ENCODE measurements around the gene CD160.
"Not testable (repeated sequence)": the region's sequence is repeated elsewhere in the genome, so short reads cannot be mapped to it uniquely, and the experiment has no call there.

CD160 gene, protein sequence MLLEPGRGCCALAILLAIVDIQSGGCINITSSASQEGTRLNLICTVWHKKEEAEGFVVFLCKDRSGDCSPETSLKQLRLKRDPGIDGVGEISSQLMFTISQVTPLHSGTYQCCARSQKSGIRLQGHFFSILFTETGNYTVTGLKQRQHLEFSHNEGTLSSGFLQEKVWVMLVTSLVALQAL

DNA sequence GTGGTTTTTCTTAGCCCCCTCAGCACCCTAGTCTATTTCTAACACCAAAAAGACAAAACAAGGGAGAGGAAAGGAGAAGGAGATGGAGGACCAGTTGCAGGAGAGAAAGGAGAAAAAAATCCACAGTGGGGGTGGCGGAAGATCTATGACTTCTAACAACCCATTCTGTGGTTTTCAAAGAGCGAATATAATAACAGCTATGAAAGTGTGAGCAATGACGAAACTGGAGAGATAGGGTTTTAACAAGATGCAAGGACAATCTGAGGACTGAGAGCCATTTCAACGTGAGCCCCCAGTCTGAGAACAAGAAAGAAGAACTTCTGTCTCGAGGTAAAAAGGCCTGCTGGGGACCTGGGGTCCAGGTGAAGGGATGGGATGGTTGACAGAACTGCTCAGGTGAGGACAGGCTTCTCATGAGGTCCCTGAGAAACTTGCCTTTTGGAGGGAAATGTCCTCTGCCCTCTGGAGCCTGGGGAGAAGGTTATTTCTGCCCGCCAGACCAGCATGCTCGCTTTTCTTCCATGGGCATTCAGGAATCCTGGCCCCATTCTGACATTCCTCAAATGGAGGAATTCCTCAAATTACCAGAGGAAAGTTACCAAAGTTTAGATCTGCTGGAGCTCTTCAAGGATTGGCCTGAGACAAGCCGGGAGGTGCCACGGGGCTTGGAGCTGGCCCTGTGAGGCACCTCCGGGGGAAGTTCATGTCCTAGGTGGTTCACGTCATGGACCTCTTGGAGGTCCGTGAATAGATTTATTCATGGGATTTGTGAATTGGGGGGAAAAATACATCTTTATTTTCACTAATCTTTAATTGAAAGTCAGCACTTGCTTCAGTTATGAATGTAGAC is at the start of gene CD160:
TSS of gene CD160 (plus strand) at position 270 of the 850 bp plus-strand sequence. CDS start 8,829 bp downstream, outside the sequence.
- DNase-seq = no peak

DNA sequence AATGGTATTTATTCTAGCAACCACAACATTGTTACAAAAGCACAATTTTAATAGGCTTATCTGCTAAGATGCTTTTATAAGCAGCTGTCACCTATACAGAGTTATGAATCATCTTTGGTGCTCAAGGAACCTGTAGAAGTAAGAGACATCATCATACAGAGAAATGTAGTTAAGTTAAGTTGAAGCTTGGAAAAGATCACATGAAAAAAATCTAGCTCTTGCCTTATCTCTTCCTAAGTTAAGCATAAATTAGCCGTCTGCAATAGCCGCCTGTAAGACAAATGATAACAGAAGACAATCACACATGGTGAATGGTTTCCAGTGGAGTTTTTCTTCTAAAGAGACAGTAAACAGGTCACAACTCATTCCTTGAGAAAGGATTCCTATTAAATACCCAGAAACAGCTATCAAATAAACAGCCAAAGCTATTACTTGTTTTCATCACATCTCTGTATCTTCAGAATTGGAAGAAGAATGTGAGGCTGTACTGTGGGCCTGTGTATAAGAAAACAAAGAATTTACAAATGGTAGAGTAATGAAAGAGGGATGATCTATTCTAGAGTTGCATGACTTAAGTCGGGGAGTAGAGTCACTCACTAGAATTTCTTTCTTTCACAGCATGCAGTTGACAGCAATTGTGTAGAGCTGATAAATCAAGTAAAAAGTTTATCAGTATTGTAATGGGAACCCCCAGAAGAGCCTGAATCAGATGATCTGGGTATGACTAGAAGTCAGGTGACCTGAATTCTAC is 48.1 kb upstream of the CD160 start:
- DNase-seq = not testable (repeated sequence)

DNA sequence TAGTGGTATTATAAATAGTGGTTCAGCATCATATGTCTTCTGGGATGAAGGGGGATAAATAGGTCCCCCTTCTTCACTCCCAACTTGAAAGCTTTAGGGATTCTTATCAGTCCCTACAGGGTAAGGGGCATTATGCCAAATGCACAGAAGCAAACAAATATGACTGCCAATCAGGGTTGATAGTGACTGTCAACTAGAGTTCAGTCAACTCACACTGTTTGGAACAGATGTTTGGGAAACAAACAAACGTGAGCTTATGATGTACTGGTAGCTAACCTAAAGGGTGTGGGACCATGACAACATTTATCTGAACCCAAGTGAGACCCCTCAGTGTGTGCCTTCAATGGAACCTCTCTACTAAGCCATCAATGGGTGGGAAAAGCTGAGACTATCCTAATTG is 46.1 kb upstream of the CD160 start:
- not testable (repeated sequence) for DNase-seq

DNA sequence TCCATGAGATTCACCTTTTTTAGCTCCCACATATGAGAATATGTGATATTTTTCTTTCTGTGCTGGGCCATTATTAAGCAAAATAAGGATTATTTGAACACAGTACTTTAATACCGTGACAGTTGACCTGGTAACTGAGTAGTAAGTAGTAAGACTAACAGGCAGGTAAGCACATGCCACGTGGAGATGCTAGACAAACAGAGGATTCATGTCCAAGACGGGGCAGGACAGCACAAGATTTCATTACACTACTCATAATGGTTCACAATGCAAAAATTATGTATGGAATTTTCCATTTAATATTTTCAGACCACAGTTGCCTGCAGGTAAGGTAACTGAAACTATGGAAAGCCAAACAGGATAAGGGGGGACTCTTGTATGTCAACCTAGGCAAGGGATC is 34.4 kb upstream of the CD160 start:
- DNase-seq = not testable (repeated sequence)

DNA sequence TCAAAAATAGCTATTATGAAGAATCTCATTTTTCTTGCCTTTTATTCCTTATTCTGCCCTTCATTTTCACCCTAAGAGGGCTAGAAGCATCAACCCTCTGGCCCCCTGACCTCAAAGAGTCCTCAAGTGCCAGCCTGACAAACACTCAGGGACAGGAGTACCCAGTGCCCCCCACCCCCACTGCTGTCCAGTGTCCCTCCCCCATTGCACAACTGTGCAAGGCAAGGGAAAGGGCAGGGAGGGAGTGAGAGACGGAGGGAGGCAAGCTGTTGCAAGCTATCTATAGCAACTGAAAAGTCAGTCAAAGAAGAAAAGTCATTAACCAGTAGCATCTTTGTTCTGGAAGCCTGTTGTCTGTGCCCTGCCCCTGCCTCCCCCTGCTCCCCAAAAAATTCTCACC is 33.2 kb upstream of the CD160 start:
- DNase-seq = not testable (repeated sequence)

DNA sequence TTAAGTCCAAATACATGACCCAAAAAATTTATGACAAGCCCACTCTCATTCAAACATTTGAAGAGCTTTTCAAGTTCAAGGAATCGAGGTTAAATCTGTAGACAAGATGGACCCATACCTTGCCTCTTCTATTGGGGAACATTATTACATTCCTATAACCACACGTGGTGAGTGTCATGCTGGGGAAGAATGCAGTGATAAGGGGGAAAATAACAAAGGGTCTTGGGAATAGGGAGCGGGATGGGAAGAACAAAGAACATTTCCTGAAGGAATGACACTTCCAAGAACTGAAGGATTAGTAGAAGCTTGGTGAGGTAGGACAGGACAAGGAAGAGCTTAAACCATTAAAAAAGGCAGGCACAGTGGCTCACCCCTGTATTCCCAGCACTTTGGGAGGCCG is 31.0 kb upstream of the CD160 start:
- DNase-seq = no peak

DNA sequence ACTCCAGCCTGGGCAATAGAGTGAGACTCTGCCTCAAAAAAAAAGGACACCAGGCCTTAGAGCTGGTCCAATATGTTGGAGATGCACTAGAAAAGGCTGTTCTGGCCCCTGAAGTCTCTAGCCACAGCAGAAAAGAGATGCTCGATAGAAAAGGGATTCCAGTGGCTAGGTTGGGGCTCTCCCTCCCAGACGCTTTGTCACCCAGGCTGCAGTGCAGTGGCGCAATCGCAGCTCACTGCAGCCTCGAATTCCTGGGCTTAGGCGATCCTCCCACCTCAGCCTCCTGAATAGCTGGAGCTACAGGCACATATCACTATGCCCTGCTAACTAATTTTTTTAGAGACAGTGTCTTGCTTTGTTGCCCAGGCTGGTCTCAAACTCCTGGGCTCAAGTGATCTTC is 30.4 kb upstream of the CD160 start:
- DNase-seq = no peak

DNA sequence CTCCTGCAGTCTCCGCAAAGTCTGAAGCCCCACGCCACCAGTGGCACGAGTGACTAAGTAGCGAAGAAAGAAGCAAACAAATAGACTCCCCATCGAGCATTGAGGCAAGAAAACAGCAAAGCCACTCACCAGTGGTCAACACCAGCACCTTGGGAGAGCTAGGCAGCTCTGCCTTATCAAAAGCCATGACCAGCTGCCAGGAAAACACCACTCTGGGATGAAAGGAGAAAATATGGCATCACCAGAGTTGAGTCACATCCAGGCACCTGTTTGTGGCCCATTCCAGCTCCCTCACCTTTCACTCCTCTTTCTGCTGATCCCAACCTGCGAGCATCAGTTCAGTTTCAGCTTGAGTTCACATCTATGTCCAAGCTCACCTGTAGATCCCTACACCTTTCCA is 29.4 kb upstream of the CD160 start:
- no peak for DNase-seq

DNA sequence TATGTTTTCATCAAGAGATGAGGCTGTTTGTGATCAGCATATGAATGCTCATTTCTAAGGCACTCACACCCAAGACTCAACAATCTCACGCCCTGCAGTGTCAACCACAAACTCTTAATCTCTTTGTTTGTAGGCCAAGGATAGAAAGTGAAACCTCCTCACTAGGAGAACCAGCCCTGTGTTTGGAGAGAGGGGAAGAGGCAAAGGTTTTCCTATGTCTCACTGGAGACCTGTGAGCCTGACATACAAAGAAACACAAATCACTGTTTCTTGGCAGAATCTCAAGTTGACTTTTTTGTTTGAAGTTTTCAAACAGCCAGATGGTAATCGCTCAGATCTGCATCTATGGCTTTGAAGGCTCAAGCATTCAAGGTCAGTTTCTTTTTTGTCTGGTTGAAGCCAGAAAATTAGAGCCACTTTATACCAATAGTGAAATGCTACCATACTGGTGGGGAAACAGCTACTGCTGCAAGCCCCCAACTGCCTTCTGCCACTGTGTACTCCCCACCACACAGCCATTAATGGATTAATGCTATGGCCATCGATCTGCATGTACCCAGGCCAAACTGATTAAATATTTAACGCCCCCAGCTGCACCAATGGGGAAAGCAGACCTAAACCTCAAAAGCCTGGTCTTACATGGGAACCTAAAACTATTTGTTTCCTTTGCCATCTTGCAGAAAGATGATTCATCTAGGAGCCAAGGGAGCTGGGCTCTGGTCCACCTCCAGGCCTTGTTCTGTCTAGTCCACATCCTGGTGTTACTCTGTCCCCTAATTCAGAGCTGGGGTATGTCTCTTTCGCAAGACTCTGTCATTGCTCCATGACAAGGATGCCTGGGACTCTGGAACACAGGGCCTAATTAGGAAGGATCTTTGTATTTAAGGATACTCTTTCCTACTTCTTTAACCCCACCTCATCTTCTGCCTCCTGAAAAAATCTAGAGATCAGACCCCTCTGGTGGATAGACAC is 28.4 kb upstream of the CD160 start:
- peak; percentile 47 for DNase-seq

DNA sequence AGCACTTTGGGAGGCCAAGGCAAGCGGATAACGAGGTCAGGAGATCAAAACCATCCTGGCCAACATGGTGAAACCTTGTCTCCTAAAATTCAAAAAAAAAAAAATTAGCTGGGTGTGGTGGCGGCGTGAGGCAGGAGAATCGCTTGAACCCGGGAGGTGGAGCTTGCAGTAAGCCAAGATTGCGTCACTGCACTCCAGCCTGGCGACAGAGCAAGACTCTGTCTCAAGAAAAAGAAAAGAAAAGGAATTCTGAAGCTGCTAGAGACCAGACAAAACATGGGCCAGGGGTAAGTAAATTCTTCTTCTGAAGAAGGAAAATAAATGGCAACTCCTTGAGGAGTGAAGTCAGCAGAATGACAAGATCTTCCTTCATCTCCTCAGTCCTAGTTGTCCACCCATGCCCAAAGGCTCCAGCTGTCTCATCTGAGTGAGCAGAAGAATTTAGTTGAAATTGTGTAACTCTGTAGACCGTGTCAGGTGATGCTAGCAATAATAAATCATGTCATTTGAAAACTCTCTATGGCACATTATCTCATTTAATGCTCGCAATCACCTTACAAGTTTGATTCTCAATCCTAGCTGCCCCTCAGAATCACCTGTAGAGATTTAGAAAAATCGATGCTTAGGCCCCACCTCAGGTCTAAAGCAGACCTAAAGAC is 26.4 kb upstream of the CD160 start:
- DNase-seq = no peak

DNA sequence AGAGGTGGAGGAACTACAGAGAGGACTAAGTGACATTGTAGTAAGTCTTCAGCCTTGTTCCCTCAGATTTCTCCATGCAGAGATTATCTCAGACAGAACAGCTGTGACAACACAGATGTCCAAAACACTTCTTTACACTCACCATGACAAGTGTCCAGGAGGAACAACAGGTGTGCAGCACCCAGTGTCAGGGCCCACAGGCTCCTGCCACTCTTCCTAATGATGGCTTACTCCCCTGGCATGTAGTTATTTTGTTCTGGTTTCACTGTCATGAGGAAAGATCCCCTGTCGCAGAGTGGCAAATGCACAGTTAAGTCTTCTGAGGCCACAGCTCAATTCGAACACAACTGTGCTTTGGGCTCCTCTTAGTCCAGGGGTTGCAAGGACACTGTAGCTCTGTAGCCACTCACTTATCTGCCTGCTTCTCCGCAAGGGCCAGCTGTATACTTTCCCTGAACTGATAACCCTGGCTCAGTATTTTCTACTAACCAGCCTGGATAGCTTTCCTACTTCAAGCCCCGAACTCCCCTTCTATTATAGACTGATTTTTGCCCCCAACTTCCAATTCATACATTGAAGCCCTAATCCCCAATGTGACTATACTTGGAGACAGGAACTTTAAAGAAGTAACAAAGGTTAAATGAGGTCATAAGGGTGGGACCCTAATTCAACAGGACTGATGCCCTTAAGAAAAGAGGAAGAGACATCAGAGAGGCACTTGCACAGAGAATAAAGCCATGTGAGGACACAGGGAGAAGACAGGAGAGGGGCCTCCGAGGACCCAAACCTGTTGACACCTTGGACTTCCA is 23.3 kb upstream of the CD160 start:
- peak; percentile 46 for DNase-seq

DNA sequence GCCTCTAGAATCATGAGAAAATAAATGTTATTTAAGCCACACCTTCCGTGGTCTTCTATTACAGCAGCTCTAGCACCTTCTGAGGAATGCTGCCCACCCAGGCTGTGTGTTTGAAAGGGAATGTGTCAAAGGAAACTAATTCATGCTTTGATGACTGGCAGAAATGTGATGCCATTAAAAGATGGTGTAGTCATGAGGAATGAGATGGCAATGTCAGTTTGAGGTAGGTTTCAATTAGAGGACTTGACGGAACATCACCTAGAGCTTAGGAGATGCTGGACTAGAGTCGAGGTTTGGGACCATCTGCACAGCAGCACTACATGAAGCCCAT is 22.7 kb upstream of the CD160 start:
- no peak for DNase-seq

DNA sequence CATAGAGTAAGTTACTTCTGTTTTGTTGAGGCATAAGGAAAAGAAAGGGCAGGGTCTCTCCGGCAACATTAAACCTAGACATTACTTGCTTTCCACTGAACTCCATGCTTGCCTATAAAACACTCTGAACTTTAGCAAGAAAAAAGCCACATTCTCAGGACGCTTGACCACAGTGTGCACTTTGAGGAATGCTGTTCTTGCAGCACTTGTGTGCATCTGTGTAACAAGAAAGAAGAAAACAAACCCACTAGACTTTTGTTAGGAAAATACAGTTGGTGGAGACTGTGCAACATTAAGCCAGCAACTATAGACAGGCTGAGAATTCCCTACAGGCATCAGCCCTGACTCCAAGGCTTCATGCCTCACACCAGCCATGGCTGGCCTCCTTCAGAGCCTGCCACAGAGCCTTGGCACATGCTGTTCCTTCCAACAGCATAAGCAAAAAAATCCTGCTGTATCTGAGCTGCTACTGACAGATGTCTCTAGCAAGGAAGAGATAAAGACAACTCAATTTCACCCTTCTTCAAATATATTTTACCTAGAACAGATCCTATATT is 17.9 kb upstream of the CD160 start:
- DNase-seq = no peak

DNA sequence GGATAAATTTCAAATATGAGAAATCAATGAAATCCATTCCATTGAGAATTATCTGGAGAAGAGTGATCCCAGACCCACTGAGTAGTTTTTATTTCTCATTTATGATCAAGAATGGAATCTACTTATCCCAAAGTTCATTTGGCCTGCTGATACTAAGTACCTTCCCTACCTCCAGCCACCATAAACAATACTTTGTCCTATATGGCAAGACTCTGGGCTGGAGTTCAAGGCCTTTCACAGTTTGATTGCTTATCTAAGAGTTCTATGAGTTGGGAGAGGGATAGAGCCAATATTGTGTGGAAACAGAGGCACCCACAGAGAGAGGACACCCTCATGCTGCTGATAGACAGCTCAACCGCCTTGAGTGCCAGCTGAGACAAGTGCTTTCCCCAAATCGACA is 17.2 kb upstream of the CD160 start:
- no peak for DNase-seq

DNA sequence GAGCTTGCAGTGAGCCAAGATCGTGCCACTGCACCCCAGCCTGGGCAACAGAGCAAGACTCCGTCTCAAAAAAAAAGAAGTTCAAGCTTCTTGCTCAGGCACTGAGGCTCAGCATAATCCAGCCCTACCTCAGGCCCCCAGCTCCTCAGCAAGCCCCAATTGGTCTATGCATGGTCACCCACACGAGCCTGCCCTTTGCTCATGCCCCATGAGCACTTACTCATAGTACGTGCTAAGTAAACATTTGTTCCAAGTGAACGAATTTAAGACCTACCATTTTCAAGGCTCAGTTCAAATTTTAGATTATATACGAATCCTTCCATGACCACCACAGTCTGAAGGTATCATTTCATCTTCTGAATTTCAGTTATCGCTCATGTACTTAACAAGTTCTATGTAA is 16.5 kb upstream of the CD160 start:
- DNase-seq = no peak

DNA sequence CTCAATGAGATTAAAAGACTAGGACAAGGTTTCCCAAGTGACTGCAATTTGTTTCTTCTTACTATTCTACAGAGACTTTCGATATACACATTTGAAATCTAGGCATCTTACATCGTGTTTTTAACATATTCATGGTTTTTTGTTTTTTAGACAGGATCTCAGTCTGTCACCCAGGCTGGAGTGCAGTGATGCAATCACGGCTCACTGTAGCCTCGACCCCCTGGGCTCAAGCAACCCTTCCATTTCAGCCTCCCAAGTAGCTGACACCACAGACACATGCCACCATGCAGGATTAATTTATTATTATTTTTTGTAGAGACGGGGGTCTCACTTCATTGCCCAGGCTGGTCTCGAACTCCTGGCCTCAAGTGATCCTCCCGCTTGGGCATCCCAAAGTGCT is 13.7 kb upstream of the CD160 start:
- DNase-seq = no peak

DNA sequence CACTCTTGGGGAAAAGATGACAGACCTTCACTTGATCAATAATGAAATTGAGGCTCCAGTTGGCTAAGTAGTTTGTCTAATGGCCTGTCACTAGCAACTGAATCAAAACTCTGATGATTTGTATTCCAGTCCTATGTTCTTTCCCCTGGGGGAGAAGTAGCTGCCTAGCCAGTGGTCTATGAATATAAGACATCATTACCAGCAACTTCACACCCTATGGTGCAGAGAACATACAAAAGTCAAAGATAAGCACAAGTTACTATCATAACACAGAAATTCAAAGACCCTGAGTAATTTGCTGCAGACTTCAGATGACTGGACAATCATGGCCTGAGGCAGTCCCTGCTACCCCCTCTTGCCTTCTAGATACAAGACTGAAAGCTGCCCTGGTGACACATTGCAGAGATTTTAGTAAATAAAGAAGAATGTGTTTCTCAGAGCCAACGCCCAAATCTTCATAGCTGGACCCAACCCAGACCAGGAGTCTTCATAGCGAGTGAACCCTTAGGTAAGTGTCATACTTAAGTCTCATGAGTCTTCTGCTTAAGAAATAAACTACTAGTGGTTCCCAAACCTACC is 13.1 kb upstream of the CD160 start:
- DNase-seq = no peak

DNA sequence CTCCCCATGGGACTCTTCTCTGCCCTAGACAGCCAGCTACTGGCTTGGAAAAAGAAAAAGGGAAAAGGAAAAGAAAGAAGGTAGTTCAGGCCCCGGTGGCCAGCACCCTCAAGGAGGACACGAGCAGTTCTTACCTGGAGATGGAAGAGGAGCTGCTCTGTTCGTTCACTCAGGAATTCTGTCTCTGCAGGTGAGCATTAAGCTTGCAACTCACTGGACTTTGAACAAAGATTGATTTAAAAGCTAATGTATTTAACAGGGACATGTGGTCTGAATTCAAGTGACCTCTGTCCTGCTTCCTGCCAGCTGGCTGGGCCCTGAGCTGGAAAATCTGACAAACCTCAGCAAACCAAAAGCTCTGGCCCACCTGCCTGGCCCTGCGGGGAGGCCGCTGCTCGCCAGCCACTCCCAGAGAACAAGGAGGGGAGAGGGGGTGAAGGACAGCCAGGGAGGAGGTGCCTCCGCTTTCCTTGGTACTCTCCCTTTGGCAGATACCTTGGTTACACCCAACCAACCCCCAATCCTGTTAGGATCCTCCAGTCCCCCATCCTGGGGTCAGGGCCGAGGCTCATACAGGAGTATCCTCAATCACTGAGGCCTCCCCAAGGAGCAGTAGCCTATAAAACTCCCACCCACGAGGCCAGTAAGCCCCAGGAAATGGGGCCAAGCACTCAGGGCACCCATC is 12.0 kb upstream of the CD160 start, which contains the start of gene PDZK1:
TSS of gene PDZK1 (minus strand) at position 186 of the 685 bp plus-strand sequence. CDS start 19,347 bp downstream, outside the sequence.
- DNase-seq = no peak

DNA sequence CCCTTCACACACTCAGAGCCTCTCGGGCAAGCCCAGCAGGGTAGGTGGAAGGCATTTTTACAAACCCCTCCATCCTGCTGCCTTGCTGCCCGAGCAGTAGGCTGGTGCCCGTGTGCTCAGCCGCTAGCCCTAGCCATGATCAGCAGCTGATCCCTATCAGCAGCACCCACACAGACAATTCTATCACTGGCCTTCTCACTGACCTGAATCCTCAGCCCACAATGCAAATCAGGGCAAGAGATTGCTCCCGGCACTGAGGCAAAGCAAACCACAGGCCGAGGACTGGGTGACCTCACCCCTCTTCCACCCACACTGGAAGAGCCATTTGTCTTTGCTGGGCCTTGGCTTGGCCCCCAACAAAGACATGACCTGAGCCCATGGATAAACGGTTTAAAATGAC is 11.2 kb upstream of the CD160 start:
- DNase-seq = no peak
